ENCODE data around the gene PPEF2. TPM values are rescaled to one million over a fixed set of nuclear protein-coding genes. Genes with fewer than 3 reads are reported as not detected.

Gene PPEF2
- total RNA-seq, 1 experiment from 2014 or later = not detected

GRCh38 chr4:75880278-75880677 lies 22.0 kb downstream of the PPEF2 start:
- Histone ChIP-seq H4K5ac (ENCODE audit: insufficient read length, low read depth, low read length) (no peak overlapping the region), H4K20me1 (ENCODE audit: control insufficient read depth, insufficient read depth, insufficient read length) (no peaks in the 10 kb centered on the region), H3K4me2 (ENCODE audit: insufficient read depth, insufficient read length, low read length) (no peak overlapping the region), H2BK15ac (ENCODE audit: low read depth, low read length) (no peak overlapping the region), H3K14ac (ENCODE audit: insufficient read depth, low read length) (no peak overlapping the region), H4K8ac (replicated peaks; ENCODE audit: insufficient read length, low read depth, low read length) (no peak overlapping the region), H2BK20ac (ENCODE audit: low read depth, low read length, poor library complexity, severe bottlenecking) (no peak overlapping the region), H3K23ac (ENCODE audit: insufficient read length, low read depth, low read length) (no peak overlapping the region), H3T11ph (ENCODE audit: low read length) (no peak overlapping the region), H3K9ac (ENCODE audit: extremely low read depth, insufficient read length, low read length) (no peak overlapping the region), H3K56ac (ENCODE audit: insufficient read length, low read depth, low read length) (no peak overlapping the region), H4K91ac (ENCODE audit: insufficient read length, low read depth, low read length) (no peak overlapping the region), H3K18ac (ENCODE audit: insufficient read length, low read depth, low read length) (no peak overlapping the region), H3K9me3 (ENCODE audit: control insufficient read depth, low read depth, low read length) (no peaks in the 10 kb centered on the region), H3K79me1 (ENCODE audit: insufficient read depth, low read depth, low read length, poor library complexity, severe bottlenecking) (no peaks in the 10 kb centered on the region), H2BK120ac (ENCODE audit: low read depth, low read length, poor library complexity, severe bottlenecking) (no peak overlapping the region), H2AFZ (ENCODE audit: low read length) (no peak overlapping the region), H3K4ac (ENCODE audit: low read depth, low read length) (no peak overlapping the region), H3K79me2 (ENCODE audit: insufficient read depth, low read length) (no peaks in the 10 kb centered on the region), H2BK5ac (ENCODE audit: insufficient read length, low read length) (no peak overlapping the region), H3K27ac (ENCODE audit: insufficient read length, low read depth, low read length) (no peak overlapping the region), H2AK5ac (ENCODE audit: insufficient read length, low read length) (no peak overlapping the region), H2BK12ac (ENCODE audit: insufficient read length, low read depth, low read length) (no peak overlapping the region), H3K23me2 (ENCODE audit: insufficient read length, low read depth, low read length, poor library complexity, severe bottlenecking) (no peaks in the 10 kb centered on the region), H3K27me3 (ENCODE audit: insufficient read depth, low read length) (no peaks in the 10 kb centered on the region), H3K4me1 (ENCODE audit: insufficient read depth, low read length) (no peaks in the 10 kb centered on the region)
- H3K9me3 Mint-ChIP-seq = no peaks in the 10 kb centered on the region
- H3K27ac Mint-ChIP-seq = no peak overlapping the region
- no peaks in the 10 kb centered on the region for H3K36me3 Mint-ChIP-seq (ENCODE audit: insufficient read depth in 1 of 3, low read depth in 3 of 3)
- no peak overlapping the region for H3K4me3 Mint-ChIP-seq
- peaks cover 5 to 8% of the 10 kb centered on the region in 2 experiments for H3K4me1 Mint-ChIP-seq
- TF ChIP-seq CTCF (conservative IDR thresholded peaks at IDR 0.05) = no peak
- H3K27me3 Mint-ChIP-seq (ENCODE audit: low read depth) = no peaks in the 10 kb centered on the region
- DNase-seq = no peak
- WGBS (ENCODE audit: extremely low coverage, insufficient read length, low lambda C conversion rate) = no CpG with 5 or more reads among the region's 1 CpG

All from H9 (cell line).